ENCODE measurements around the gene HOXA4.

- TF ChIP-seq CTCF (IDR thresholded peaks at IDR 0.05; ENCODE audit: low read depth, low read length, poor library complexity, severe bottlenecking) (no peak), EZH2phosphoT487 (IDR thresholded peaks at IDR 0.05; ENCODE audit: borderline replicate concordance, low read length) (no peak)
These were observed 39.5 kb downstream of the HOXA4 start for GRCh38 chr7:27091105-27091504.

Data from DOHH2 (cell line).